Astrocyte (in vitro differentiated cells and primary cell): ENCODE measurements around the gene SAPCD2. TPM values are rescaled to one million over a fixed set of nuclear protein-coding genes. Genes with fewer than 3 reads are reported as not detected.

ENCODE experiments used
- DNase-seq: peaks from one replicate; pipeline ENCODE4 v3.0.0-alpha.2; 2010; ENCODE audit warnings: low read depth
- FAIRE-seq: peaks from 2 replicates; lab custom pipeline; 2011; peaks lifted over from hg19 to GRCh38; lab: Jason Lieb, UNC
- H2AFZ ChIP-seq: 2 replicates; pipeline ENCODE4 v1.6.0; 2012; ENCODE audit warnings: low read depth, low read length, inconsistent platforms
- H3K27ac ChIP-seq: 2 replicates; pipeline ENCODE4 v1.5.1; 2011; ENCODE audit warnings: low read depth, low read length, inconsistent platforms
- H3K27me3 ChIP-seq: 2 replicates; pipeline ENCODE4 v1.6.0; 2011; ENCODE audit warnings: low read length, inconsistent platforms; ENCODE audit not compliant: insufficient read depth
- H3K36me3 ChIP-seq: 2 replicates; pipeline ENCODE4 v1.5.1; 2011; ENCODE audit warnings: low read length, inconsistent platforms; ENCODE audit not compliant: insufficient read depth
- H3K4me1 ChIP-seq: 2 replicates; pipeline ENCODE4 v1.5.1; 2011; ENCODE audit warnings: low read length, inconsistent platforms; ENCODE audit not compliant: insufficient read depth
- H3K4me2 ChIP-seq: 2 replicates; pipeline ENCODE4 v1.6.0; 2012; ENCODE audit warnings: low read length, inconsistent platforms
- H3K4me3 ChIP-seq: 2 replicates; pipeline ENCODE4 v1.5.1; 2011; ENCODE audit warnings: low read depth, mild to moderate bottlenecking, low read length, inconsistent platforms; ENCODE audit not compliant: insufficient read depth
- H3K79me2 ChIP-seq: 2 replicates; pipeline ENCODE4 v1.6.0; 2012; ENCODE audit warnings: mild to moderate bottlenecking, low read length, inconsistent platforms; ENCODE audit not compliant: insufficient read depth
- H3K9ac ChIP-seq: 2 replicates; pipeline ENCODE4 v1.6.0; 2012; ENCODE audit warnings: mild to moderate bottlenecking, low read length, inconsistent platforms
- H3K9me3 ChIP-seq: 2 replicates; pipeline ENCODE4 v1.5.1; 2012; ENCODE audit warnings: low read depth, mild to moderate bottlenecking, low read length, inconsistent platforms; ENCODE audit not compliant: insufficient read depth
- H4K20me1 ChIP-seq: 2 replicates; pipeline ENCODE4 v1.6.0; 2012; ENCODE audit warnings: low read length, inconsistent platforms; ENCODE audit not compliant: insufficient read depth
- H3K27ac Mint-ChIP-seq: one replicate; pipeline ENCODE4 v1.8.0; 2021; ENCODE audit warnings: mild to moderate bottlenecking, mixed read lengths; ENCODE audit not compliant: unreplicated experiment
- H3K27me3 Mint-ChIP-seq: one replicate; pipeline ENCODE4 v1.8.0; 2021; ENCODE audit warnings: low read depth, mixed read lengths; ENCODE audit not compliant: unreplicated experiment
- H3K36me3 Mint-ChIP-seq: one replicate; pipeline ENCODE4 v1.8.0; 2021; ENCODE audit warnings: low read depth, mixed read lengths; ENCODE audit not compliant: unreplicated experiment
- H3K4me1 Mint-ChIP-seq: one replicate; pipeline ENCODE4 v1.8.0; 2021; ENCODE audit warnings: low read depth, mixed read lengths; ENCODE audit not compliant: unreplicated experiment
- H3K4me3 Mint-ChIP-seq: one replicate; pipeline ENCODE4 v1.8.0; 2021; ENCODE audit warnings: mild to moderate bottlenecking, moderate library complexity, mixed read lengths; ENCODE audit not compliant: unreplicated experiment
- H3K9me3 Mint-ChIP-seq: one replicate; pipeline ENCODE4 v1.8.0; 2021; ENCODE audit warnings: mild to moderate bottlenecking, mixed read lengths; ENCODE audit not compliant: unreplicated experiment
- EZH2 ChIP-seq: IDR thresholded peaks from 2 replicates; pipeline ENCODE4 v1.6.1; 2012; ENCODE audit warnings: mild to moderate bottlenecking, low read length, inconsistent platforms; ENCODE audit not compliant: insufficient read depth
- total RNA-seq: library from RNA; stranded (reverse); gene quantifications from 2 replicates; pipeline ENCODE4 v1.2.1, GENCODE V29; 2021
- TF ChIP-seq, protein P1 (sequence below): IDR thresholded peaks from 2 replicates; pipeline ENCODE4 v1.5.1; 2011; ENCODE audit warnings: low read depth, mild to moderate bottlenecking, inconsistent platforms, low read length, moderate library complexity; ENCODE audit not compliant: insufficient read depth

SAPCD2 gene
- total RNA-seq, 1 donor from 2014 or later: 0.43 TPM

DNA sequence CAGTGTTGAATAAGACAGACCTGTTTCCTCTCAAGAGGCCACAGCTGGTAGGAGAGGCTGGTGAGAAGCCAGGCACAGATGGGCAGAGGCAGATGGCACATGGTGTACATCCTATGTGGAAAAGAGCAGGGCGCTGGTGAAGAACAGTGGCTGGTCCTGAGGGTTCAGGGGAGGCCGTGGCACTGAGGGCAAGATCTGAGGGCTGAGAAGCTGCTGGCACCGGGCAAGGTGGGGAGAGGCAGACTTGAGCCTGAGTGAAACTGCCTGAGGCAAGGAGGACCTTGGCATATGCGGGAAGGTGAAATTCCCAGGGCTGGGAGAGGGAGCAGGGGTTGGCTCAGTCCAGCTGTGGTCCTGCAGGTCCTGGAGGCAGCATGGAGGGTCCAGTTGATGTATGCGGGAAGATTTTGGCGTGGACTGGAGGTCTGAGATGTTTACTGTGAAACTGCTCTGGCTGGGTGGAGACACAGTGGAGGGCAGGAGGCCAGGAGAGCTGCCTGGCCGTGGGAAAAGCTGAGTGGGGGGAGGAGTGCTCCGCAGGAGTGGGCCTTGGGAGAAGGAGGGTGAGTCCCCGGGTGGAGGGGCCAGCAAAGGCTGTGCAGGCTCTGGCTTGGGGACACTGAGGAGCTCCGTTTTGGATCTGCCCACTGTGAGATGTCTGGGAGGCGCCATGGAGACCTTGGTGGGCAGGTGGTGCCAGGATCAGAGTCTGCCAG is 19.0 kb upstream of the SAPCD2 start:
- H2AFZ ChIP-seq: no peak overlapping the region
- no peak overlapping the region for H3K4me3 ChIP-seq
- FAIRE-seq (no peak), DNase-seq (no peak)
- H4K20me1 ChIP-seq: peaks cover 20% of the 10 kb centered on the region
- no peak for TF ChIP-seq EZH2
- TF ChIP-seq, protein P1, sequence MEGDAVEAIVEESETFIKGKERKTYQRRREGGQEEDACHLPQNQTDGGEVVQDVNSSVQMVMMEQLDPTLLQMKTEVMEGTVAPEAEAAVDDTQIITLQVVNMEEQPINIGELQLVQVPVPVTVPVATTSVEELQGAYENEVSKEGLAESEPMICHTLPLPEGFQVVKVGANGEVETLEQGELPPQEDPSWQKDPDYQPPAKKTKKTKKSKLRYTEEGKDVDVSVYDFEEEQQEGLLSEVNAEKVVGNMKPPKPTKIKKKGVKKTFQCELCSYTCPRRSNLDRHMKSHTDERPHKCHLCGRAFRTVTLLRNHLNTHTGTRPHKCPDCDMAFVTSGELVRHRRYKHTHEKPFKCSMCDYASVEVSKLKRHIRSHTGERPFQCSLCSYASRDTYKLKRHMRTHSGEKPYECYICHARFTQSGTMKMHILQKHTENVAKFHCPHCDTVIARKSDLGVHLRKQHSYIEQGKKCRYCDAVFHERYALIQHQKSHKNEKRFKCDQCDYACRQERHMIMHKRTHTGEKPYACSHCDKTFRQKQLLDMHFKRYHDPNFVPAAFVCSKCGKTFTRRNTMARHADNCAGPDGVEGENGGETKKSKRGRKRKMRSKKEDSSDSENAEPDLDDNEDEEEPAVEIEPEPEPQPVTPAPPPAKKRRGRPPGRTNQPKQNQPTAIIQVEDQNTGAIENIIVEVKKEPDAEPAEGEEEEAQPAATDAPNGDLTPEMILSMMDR: no peak
- H3K36me3 ChIP-seq: peaks cover 6% of the 10 kb centered on the region
- H3K4me1 ChIP-seq: peaks cover 17% of the 10 kb centered on the region
- no peaks in the 10 kb centered on the region for H3K9me3 Mint-ChIP-seq
- H3K27ac ChIP-seq: no peak overlapping the region
- no peak overlapping the region for H3K27ac Mint-ChIP-seq
- H3K9me3 ChIP-seq: no peaks in the 10 kb centered on the region
- peak overlapping the region; percentile 50 for H3K4me3 Mint-ChIP-seq
- no peak overlapping the region for H3K4me2 ChIP-seq
- peaks cover 19% of the 10 kb centered on the region for H3K4me1 Mint-ChIP-seq
- H3K27me3 Mint-ChIP-seq: no peaks in the 10 kb centered on the region
- no peaks in the 10 kb centered on the region for H3K27me3 ChIP-seq
- H3K36me3 Mint-ChIP-seq: peaks cover 11% of the 10 kb centered on the region
- peaks cover 25% of the 10 kb centered on the region for H3K79me2 ChIP-seq
- no peak overlapping the region for H3K9ac ChIP-seq

DNA sequence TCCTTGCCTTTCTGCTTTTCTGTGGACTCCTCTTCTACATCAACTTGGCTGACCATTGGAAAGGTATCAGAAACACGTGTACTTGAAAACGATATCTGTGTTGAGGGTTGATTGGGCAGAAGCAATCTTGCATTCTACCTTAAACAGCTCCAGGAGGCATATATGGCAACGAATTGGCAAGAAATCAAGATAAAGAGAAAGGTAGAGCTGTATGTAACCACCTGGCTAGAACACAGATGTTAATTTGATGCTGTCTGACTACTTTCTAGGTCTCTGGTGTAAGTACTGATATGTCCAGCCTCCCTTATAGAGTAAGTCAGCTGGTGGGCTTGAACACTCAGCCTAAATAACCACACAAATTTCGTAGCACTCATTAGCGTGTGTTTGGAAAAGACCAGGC is 17.8 kb upstream of the SAPCD2 start:
- Histone ChIP-seq H3K4me3 (no peak overlapping the region), H3K79me2 (peaks cover 25% of the 10 kb centered on the region), H3K9me3 (no peaks in the 10 kb centered on the region), H4K20me1 (peaks cover 21% of the 10 kb centered on the region), H3K4me2 (peak overlapping the region; percentile 98), H3K4me1 (peaks cover 29% of the 10 kb centered on the region), H3K27ac (no peak overlapping the region), H3K27me3 (no peaks in the 10 kb centered on the region), H3K9ac (no peak overlapping the region), H3K36me3 (peaks cover 6% of the 10 kb centered on the region), H2AFZ (no peak overlapping the region)
- no peak for FAIRE-seq
- peaks cover 11% of the 10 kb centered on the region for H3K36me3 Mint-ChIP-seq
- no peaks in the 10 kb centered on the region for H3K9me3 Mint-ChIP-seq
- peaks cover 29% of the 10 kb centered on the region for H3K4me1 Mint-ChIP-seq
- peak overlapping the region; percentile 90 for H3K4me3 Mint-ChIP-seq
- no peak for TF ChIP-seq EZH2
- TF ChIP-seq, protein P1: no peak
- no peak for DNase-seq
- H3K27me3 Mint-ChIP-seq: no peaks in the 10 kb centered on the region
- no peak overlapping the region for H3K27ac Mint-ChIP-seq

DNA sequence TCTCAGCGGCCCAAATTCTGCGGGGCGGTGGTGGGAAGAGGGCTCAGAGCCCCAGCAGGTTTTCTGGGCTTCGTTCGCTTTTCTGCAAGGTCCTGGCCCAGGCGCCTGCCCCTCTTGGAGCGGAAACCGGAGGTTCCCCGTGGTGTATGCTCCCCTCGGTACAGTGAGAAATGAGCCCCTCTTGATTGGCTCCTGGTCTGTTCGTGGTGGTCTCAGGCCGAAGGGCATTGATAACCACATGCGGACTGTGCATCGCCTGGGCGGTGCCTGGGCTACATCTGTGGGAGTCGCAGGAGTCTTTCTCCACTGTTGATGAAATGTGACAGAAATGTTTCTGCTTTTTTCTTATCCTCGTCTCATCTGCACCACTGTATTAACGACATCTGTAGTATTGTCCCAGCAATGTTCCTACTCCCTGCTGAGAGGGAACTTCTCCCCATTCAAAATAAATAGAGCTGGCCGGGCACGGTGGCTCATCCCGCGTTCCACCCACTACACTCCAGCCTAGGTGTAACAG is 17.1 kb upstream of the SAPCD2 start:
- no peak for TF ChIP-seq EZH2
- TF ChIP-seq, protein P1: no peak
- Histone ChIP-seq H3K27me3 (no peaks in the 10 kb centered on the region), H4K20me1 (peaks cover 25% of the 10 kb centered on the region), H3K79me2 (peaks cover 25% of the 10 kb centered on the region), H3K4me2 (peak overlapping the region; percentile 98), H3K9ac (peak overlapping the region; percentile 88), H3K9me3 (no peaks in the 10 kb centered on the region), H2AFZ (peak overlapping the region; percentile 86), H3K36me3 (peaks cover 3% of the 10 kb centered on the region), H3K27ac (peak overlapping the region; percentile 60), H3K4me3 (peak overlapping the region; percentile 78), H3K4me1 (peaks cover 35% of the 10 kb centered on the region)
- Mint-ChIP-seq H3K4me1 (peaks cover 34% of the 10 kb centered on the region), H3K36me3 (peaks cover 11% of the 10 kb centered on the region), H3K27ac (peak overlapping the region; percentile 75), H3K27me3 (no peaks in the 10 kb centered on the region), H3K4me3 (peak overlapping the region; percentile 90), H3K9me3 (no peaks in the 10 kb centered on the region)
- FAIRE-seq (no peak), DNase-seq (no peak)
